K562 (cell line): ENCODE data around the gene ZNF473. TPM values are rescaled to one million over a fixed set of nuclear protein-coding genes. Genes with fewer than 3 reads are reported as not detected.

Source experiments
- ATAC-seq: fragments of 200-7000 bp; cut with Tn5 transposase; 3 replicates; pipeline ENCODE4 v1.9.1; 2020; ENCODE audit warnings: moderate library complexity
- BruUV-seq: library from RNA; stranded (reverse); fragments of 400-500 nt; replicated peaks from 2 replicates; lab custom pipeline; 2021; lab: Mats Ljungman, UMichigan
- CTCF ChIA-PET: fragments of 300-600 bp; formaldehyde crosslinking; extraction: SDS; loops from one replicate; lab custom pipeline; 2021; ENCODE audit warnings: low intra/inter-chr PET ratio; lab: Yijun Ruan, JAX
- POLR2A ChIA-PET: fragments of 300-600, 350-650 bp; sonication (Branson Sonifier 250); formaldehyde crosslinking; extraction: SDS; loops from one replicate; lab custom pipeline; 2021; ENCODE audit warnings: antibody characterized with exemption, inconsistent platforms; lab: Yijun Ruan, JAX
- DNase-seq, 4 experiments: peaks; one replicate each; pipeline versions ENCODE4 v3.0.0 to v3.0.0-alpha.2; 2011 to 2018; ENCODE audit warnings: low spot score in 3 of 4, mixed read lengths in 3 of 4; ENCODE audit errors: extremely low read depth in 1 of 4
- FAIRE-seq: peaks from 2 replicates; lab custom pipeline; 2011; peaks lifted over from hg19 to GRCh38; lab: Jason Lieb, UNC
- H2AFZ ChIP-seq: 2 replicates; pipeline ENCODE4 v1.6.0; 2011; ENCODE audit warnings: low read depth, low read length, control low read depth, inconsistent platforms
- H3K27ac ChIP-seq: fragments of 200-600 bp; 3 replicates; pipeline ENCODE4 v1.8.0; 2011; ENCODE audit warnings: low read depth, mild to moderate bottlenecking, control low read depth, inconsistent platforms, low read length, moderate library complexity, mixed read lengths; ENCODE audit errors: extremely low read depth
- H3K27me3 ChIP-seq, 2 experiments: fragments of 300-600 bp in 1 of 2; 2 replicates in 1 of 2; 3 replicates in 1 of 2; pipeline versions ENCODE4 v1.6.0 to v1.8.0; 2011; ENCODE audit warnings: inconsistent platforms in 2 of 2, low read length in 2 of 2, mild to moderate bottlenecking in 1 of 2, mixed read lengths in 1 of 2, moderate library complexity in 1 of 2; ENCODE audit not compliant: control insufficient read depth in 2 of 2, insufficient read depth in 2 of 2
- H3K36me3 ChIP-seq: fragments of 300-600 bp; 3 replicates; pipeline ENCODE4 v1.8.0; 2011; ENCODE audit warnings: mild to moderate bottlenecking, low read length, inconsistent platforms; ENCODE audit not compliant: control insufficient read depth, insufficient read depth
- H3K4me1 ChIP-seq, 2 experiments: fragments of 200-600 bp in 1 of 2; replicated peaks in 1 of 2; 2 replicates in 1 of 2; 3 replicates in 1 of 2; pipeline versions ENCODE4 v1.5.1 to v1.8.0; 2011; ENCODE audit warnings: inconsistent platforms in 2 of 2, low read length in 2 of 2, mild to moderate bottlenecking in 1 of 2, mixed read lengths in 1 of 2, moderate library complexity in 1 of 2; ENCODE audit not compliant: control insufficient read depth in 2 of 2, insufficient read depth in 2 of 2
- H3K4me2 ChIP-seq: 2 replicates; pipeline ENCODE4 v1.6.1; 2011; ENCODE audit warnings: low read length, control low read depth, inconsistent platforms, mixed read lengths; ENCODE audit not compliant: insufficient read depth
- H3K4me3 ChIP-seq: fragments of 200-600 bp; sonication (generic), shearing (Covaris generic); 2 replicates; pipeline ENCODE4 v1.5.1; 2016; ENCODE audit warnings: control low read depth, inconsistent platforms
- H3K79me2 ChIP-seq: fragments of 200-600 bp; 3 replicates; pipeline ENCODE4 v1.8.0; 2011; ENCODE audit warnings: low read length, inconsistent platforms; ENCODE audit not compliant: control insufficient read depth, insufficient read depth
- H3K9ac ChIP-seq, 2 experiments: 2 replicates each; pipeline versions ENCODE4 v1.6.0 to v1.6.1; 2011; ENCODE audit warnings: low read depth in 2 of 2, low read length in 2 of 2, control low read depth in 1 of 2, inconsistent platforms in 1 of 2, mild to moderate bottlenecking in 1 of 2, mixed read lengths in 1 of 2; ENCODE audit not compliant: insufficient read depth in 1 of 2
- H3K9me1 ChIP-seq: one replicate; pipeline ENCODE4 v1.6.0; 2011; ENCODE audit warnings: inconsistent platforms, mild to moderate bottlenecking, low read length, moderate library complexity; ENCODE audit not compliant: control insufficient read depth, insufficient read depth
- H3K9me3 ChIP-seq: replicated peaks from 2 replicates; pipeline ENCODE4 v1.5.1; 2011; ENCODE audit warnings: low read depth, low read length, inconsistent platforms; ENCODE audit not compliant: control insufficient read depth, insufficient read depth
- H4K20me1 ChIP-seq: replicated peaks from 2 replicates; pipeline ENCODE4 v1.6.1; 2011; ENCODE audit warnings: low read length, inconsistent platforms, mixed read lengths; ENCODE audit not compliant: control insufficient read depth, insufficient read depth
- BRF2 ChIP-seq: IDR thresholded peaks from 3 replicates; pipeline ENCODE4 v1.6.1; 2011; ENCODE audit warnings: borderline replicate concordance, mild to moderate bottlenecking; ENCODE audit not compliant: insufficient read length, insufficient read depth
- MAFF ChIP-seq: IDR thresholded peaks from 2 replicates; pipeline ENCODE4 v1.6.1; 2012; ENCODE audit warnings: low read length, improper control_type of control experiment
- MCM5 ChIP-seq: fragments of 450-650 bp; IDR thresholded peaks from 2 replicates; pipeline ENCODE4 v1.6.1; 2016; ENCODE audit warnings: low read depth
- MTF1 ChIP-seq: fragments of 250-450 bp; sonication (Bioruptor Pico); IDR thresholded peaks from 2 replicates; pipeline ENCODE4 v1.9.0; 2021; ENCODE audit warnings: moderate library complexity, mild to moderate bottlenecking, inconsistent platforms, borderline replicate concordance
- PHB ChIP-seq: fragments of 250-450 bp; sonication (Bioruptor Pico); IDR thresholded peaks from 2 replicates; pipeline ENCODE4 v1.5.0; 2021
- RAD51 ChIP-seq: fragments of 450-650 bp; IDR thresholded peaks from 2 replicates; pipeline ENCODE4 v1.7.1; 2016; ENCODE audit warnings: low read depth, mild to moderate bottlenecking, borderline replicate concordance
- SMARCE1 ChIP-seq: fragments of 450-650 bp; IDR thresholded peaks from 2 replicates; pipeline ENCODE4 v1.7.1; 2016; ENCODE audit warnings: mild to moderate bottlenecking
- SRSF7 ChIP-seq: fragments of 200-400 bp; formaldehyde crosslinking; optimal IDR thresholded peaks from 2 replicates; pipeline ENCODE3; 2017; ENCODE audit warnings: mild to moderate bottlenecking, low read depth, low read length
- SUPT5H ChIP-seq: fragments of 450-650 bp; IDR thresholded peaks from 2 replicates; pipeline ENCODE4 v1.6.1; 2016
- YY1 ChIP-seq, 3 experiments: IDR thresholded peaks; 2 replicates each; pipeline ENCODE4 v1.6.1; 2011; ENCODE audit warnings: low read length in 2 of 3, mild to moderate bottlenecking in 2 of 3, moderate library complexity in 2 of 3, borderline replicate concordance in 1 of 3, control low read depth in 1 of 3, low read depth in 1 of 3; ENCODE audit not compliant: insufficient read depth in 3 of 3, insufficient replicate concordance in 2 of 3, control insufficient read depth in 1 of 3, insufficient read length in 1 of 3; ENCODE audit errors: extremely low read depth in 1 of 3
- ZNF316 ChIP-seq: fragments of 450-650 bp; IDR thresholded peaks from 2 replicates; pipeline ENCODE4 v1.6.1; 2016
- ZNF318 ChIP-seq, 2 experiments: fragments of 450-650 bp; IDR thresholded peaks; 2 replicates each; pipeline ENCODE4 v1.6.1; 2016; ENCODE audit warnings: mild to moderate bottlenecking in 2 of 2, borderline replicate concordance in 1 of 2, low read depth in 1 of 2, moderate library complexity in 1 of 2
- WGBS: fragments of 100-300 bp; shearing (Covaris generic); methylation state at CpG from one replicate; pipeline ENCODE4 v1.1.6; 2016; ENCODE audit warnings: low coverage, mixed read lengths; ENCODE audit not compliant: insufficient coverage; ENCODE audit errors: missing lambda C conversion rate; 5-methylcytosine and 5-hydroxymethylcytosine counted together
- in situ Hi-C: fragments of 300-500 bp; cut with MboI; formaldehyde crosslinking; loops from 4 replicates; pipeline ENCODE4 v1.15.0; 2018; ENCODE audit warnings: inconsistent platforms, mixed read lengths
- intact Hi-C: fragments of 100-400 bp; cut with micrococcal nuclease; formaldehyde crosslinking; loops from 2 replicates; pipeline ENCODE4 v1.14.2; 2022
- polyA plus RNA-seq, 8 experiments: library from polyadenylated mRNA; depleted of rRNA in 4 of 8; stranded (reverse) in 5 of 8; unstranded in 3 of 8; fragments of >200 nt; fragmentation: Nextera tagmentation in 2 of 8; fragmentation: Illumina TruSeq in 1 of 8; extraction: Ambion mirVana in 2 of 8; extraction: Trizol in 1 of 8; gene quantifications; 2 replicates each; pipeline versions ENCODE4 v1.2.1 to v1.2.3, GENCODE V29; 2011 to 2014; ENCODE audit warnings: inconsistent platforms in 1 of 8, missing spikeins in 1 of 8
- total RNA-seq, 7 experiments: library from RNA; depleted of rRNA in 6 of 7; stranded (reverse); fragments of >200 nt in 6 of 7; fragmentation: Illumina TruSeq in 2 of 7; extraction: Trizol in 2 of 7; gene quantifications; 2 replicates each; pipeline versions ENCODE4 v1.2.1 to v1.2.3, GENCODE V29; 2011 to 2021; ENCODE audit warnings: low replicate concordance in 1 of 7

Gene ZNF473
- total and polyA plus RNA-seq, 9 of the 15 experiments (the other 6 are each of a cell fraction or from before 2014, with no cell fraction given) = 8.2 to 34.0 (median 28.5) TPM

- Histone ChIP-seq H3K9ac (no peak overlapping the region), H3K9me3 (peaks cover 76% of the 10 kb centered on the region)
- in situ Hi-C loops = no loop called here
- no peak for TF ChIP-seq RAD51
- no peak for TF ChIP-seq YY1 (IDR thresholded peaks at IDR 0.05; ENCODE audit: borderline replicate concordance in 1 of 3, control insufficient read depth in 1 of 3, extremely low read depth in 1 of 3, insufficient read depth in 3 of 3, insufficient read length in 1 of 3, insufficient replicate concordance in 2 of 3, low read depth in 1 of 3, low read length in 2 of 3)
- no peak for TF ChIP-seq SRSF7
- 0 out of 2 replicates have a peak, but pooled peaks have one; percentile 31 for TF ChIP-seq SUPT5H
- TF ChIP-seq MAFF = 0 out of 2 replicates have a peak, but pooled peaks have one; percentile 14
- no peak for TF ChIP-seq BRF2
- TF ChIP-seq SMARCE1 = no peak
- TF ChIP-seq ZNF318 (IDR thresholded peaks at IDR 0.05; ENCODE audit: borderline replicate concordance in 1 of 2, low read depth in 1 of 2) = no peak
- TF ChIP-seq MCM5 = no peak
- no peak for TF ChIP-seq PHB
- peak; percentile 79 for TF ChIP-seq ZNF316
- TF ChIP-seq MTF1 (CRISPR knock-in tag) = no peak
Observed at GRCh38 chr19:50043967-50044366, 18.2 kb downstream of the ZNF473 start.

More at GRCh38 chr19:50043967-50044366, 18.2 kb downstream of the ZNF473 start:
- Histone ChIP-seq H3K4me3 (no peak overlapping the region), H3K36me3 (peaks cover 91% of the 10 kb centered on the region), H3K27me3 (no peaks in the 10 kb centered on the region), H3K79me2 (no peaks in the 10 kb centered on the region; the same call in 2 of the 3 replicates), H2AFZ (no peak overlapping the region), H3K4me2 (no peak overlapping the region), H3K4me1 (no peaks in the 10 kb centered on the region), H4K20me1 (no peaks in the 10 kb centered on the region), H3K9me1 (no peaks in the 10 kb centered on the region), H3K27ac (no peak overlapping the region)
- BruUV-seq = no TSS peak
- 94% methylated on average over 2 of the region's 2 CpGs for WGBS
- POLR2A ChIA-PET = no interaction called here
- CTCF ChIA-PET = interaction anchor here (0.6 kb wide), 1 partner anchor 23 kb away, joined by 3 read pairs; no protein-coding TSS in a partner anchor
- no peak for FAIRE-seq
- intact Hi-C loops = no loop called here
- DNase-seq = no peak
- ATAC-seq = no peak
